HEK293T (cell line): ENCODE results near the gene PCGF2.

Source experiments
- CTCF ChIA-PET: fragments of 350-600 bp; formaldehyde crosslinking; extraction: SDS; loops from one replicate; lab custom pipeline; 2021; ENCODE audit warnings: antibody characterized with exemption, inconsistent platforms; lab: Yijun Ruan, JAX
- POLR2A ChIA-PET: fragments of 350-600 bp; formaldehyde crosslinking; extraction: SDS; loops from one replicate; lab custom pipeline; 2020; ENCODE audit warnings: antibody characterized with exemption, inconsistent platforms; lab: Yijun Ruan, JAX
- DNase-seq: peaks from one replicate; pipeline ENCODE4 v3.0.0; 2012; ENCODE audit warnings: mixed read lengths; ENCODE audit errors: extremely low spot score
- ARNT ChIP-seq: fragments of 450-650 bp; IDR thresholded peaks from 2 replicates; pipeline ENCODE4 v1.6.1; 2017; ENCODE audit warnings: mild to moderate bottlenecking
- BHLHE40 ChIP-seq: fragments of 450-650 bp; IDR thresholded peaks from 2 replicates; pipeline ENCODE4 v1.6.1; 2016; ENCODE audit warnings: mild to moderate bottlenecking, moderate library complexity, borderline replicate concordance
- CTBP1 ChIP-seq: fragments of 450-650 bp; IDR thresholded peaks from 2 replicates; pipeline ENCODE4 v1.6.1; 2016; ENCODE audit warnings: borderline replicate concordance
- ELF4 ChIP-seq: fragments of 450-650 bp; IDR thresholded peaks from 2 replicates; pipeline ENCODE4 v1.6.1; 2017; ENCODE audit warnings: antibody characterized with exemption
- FOXA1 ChIP-seq: fragments of 450-650 bp; IDR thresholded peaks from 2 replicates; pipeline ENCODE4 v1.6.1; 2016; ENCODE audit warnings: mild to moderate bottlenecking
- FOXK2 ChIP-seq: fragments of 450-650 bp; IDR thresholded peaks from 2 replicates; pipeline ENCODE4 v1.6.1; 2016; ENCODE audit warnings: mild to moderate bottlenecking
- L3MBTL2 ChIP-seq: fragments of 450-650 bp; conservative IDR thresholded peaks from 2 replicates; pipeline ENCODE4 v1.6.1; 2016; ENCODE audit warnings: mild to moderate bottlenecking
- LEF1 ChIP-seq: fragments of 450-650 bp; IDR thresholded peaks from 2 replicates; pipeline ENCODE4 v1.6.1; 2017; ENCODE audit warnings: mild to moderate bottlenecking, borderline replicate concordance
- NFRKB ChIP-seq: fragments of 450-650 bp; IDR thresholded peaks from 2 replicates; pipeline ENCODE4 v1.6.1; 2016; ENCODE audit warnings: mild to moderate bottlenecking, moderate library complexity
- PKNOX1 ChIP-seq: fragments of 450-650 bp; IDR thresholded peaks from 2 replicates; pipeline ENCODE4 v1.6.1; 2016
- SP1 ChIP-seq: fragments of 450-650 bp; IDR thresholded peaks from 2 replicates; pipeline ENCODE4 v1.6.1; 2017
- SUZ12 ChIP-seq: fragments of 450-650 bp; IDR thresholded peaks from 2 replicates; pipeline ENCODE4 v1.6.1; 2016; ENCODE audit warnings: mild to moderate bottlenecking
- TARDBP ChIP-seq: fragments of 450-650 bp; IDR thresholded peaks from 2 replicates; pipeline ENCODE4 v1.6.1; 2016
- ZNF384 ChIP-seq: fragments of 450-650 bp; IDR thresholded peaks from 2 replicates; pipeline ENCODE4 v1.6.1; 2016

The PCGF2 gene

GRCh38 chr17:38753071-38753506 lies 5.0 kb upstream of the PCGF2 start:
- no peak for DNase-seq
- ChIA-PET CTCF (no interaction called here), POLR2A (interaction anchor here (0.8 to 2.1 kb wide), 5 partner anchors 12 to 205 kb away, joined by 3 to 14 read pairs (median 6); partner anchors contain the start of gene MLLT6)
- TF ChIP-seq SUZ12: no peak
- no peak for TF ChIP-seq FOXA1
- TF ChIP-seq NFRKB: no peak
- no peak for TF ChIP-seq CTBP1

- DNase-seq: peak; percentile 87
- TF ChIP-seq PKNOX1 (peak; percentile 100), ELF4 (peak; percentile 92), NFRKB (no peak), L3MBTL2 (peak; percentile 79; the same call in 1 of the 2 replicates), ARNT (no peak)
- POLR2A ChIA-PET: interaction anchor here (0.5 to 2.1 kb wide), 39 partner anchors 9 to 448 kb away, joined by 3 to 15 read pairs (median 4); partner anchors contain the start of genes CWC25, LASP1, MLLT6 and PIP4K2B
- CTCF ChIA-PET: interaction anchor here (0.7 to 1.8 kb wide), 4 partner anchors 9 to 230 kb away, joined by 3 to 5 read pairs (median 3); no protein-coding TSS in a partner anchor
Measured at GRCh38 chr17:38752308-38753070, 4.4 kb upstream of the PCGF2 start, which contains the start of gene PSMB3. TSS of gene PSMB3 (plus strand) at chr17:38752741. CDS start at chr17:38752827, 86 bp downstream.

DNA sequence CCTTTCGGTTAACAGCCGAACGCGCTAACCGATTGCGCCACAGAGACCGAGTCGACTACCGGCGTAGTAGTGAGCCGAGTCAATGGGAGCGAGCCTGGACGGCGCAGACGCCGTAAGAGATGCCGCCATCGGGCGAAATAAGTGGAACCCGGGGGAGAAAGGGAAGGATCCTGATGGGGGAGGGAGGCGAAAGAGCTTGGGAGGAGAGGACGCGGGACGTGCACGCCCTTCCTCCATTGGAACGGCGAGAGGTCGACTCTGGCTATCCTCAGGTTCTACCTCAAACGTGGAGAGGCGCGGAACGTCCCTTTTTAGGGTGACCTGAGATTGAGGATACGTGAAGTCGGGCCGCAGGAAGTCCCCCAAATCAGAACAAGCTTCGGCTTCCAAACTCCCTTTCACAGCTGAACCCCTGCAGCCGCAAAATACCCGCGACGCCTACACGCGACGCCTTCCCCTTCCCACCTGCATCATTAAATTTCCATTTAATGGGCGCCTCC lies 3.7 kb upstream of the PCGF2 start:
- peak; percentile 63 for DNase-seq
- TF ChIP-seq PKNOX1 (no peak), ARNT (no peak), BHLHE40 (no peak), SP1 (no peak), NFRKB (no peak), LEF1 (no peak)
- ChIA-PET CTCF (interaction anchor here (0.7 to 1.8 kb wide), 4 partner anchors 10 to 231 kb away, joined by 3 to 5 read pairs (median 3); no protein-coding TSS in a partner anchor), POLR2A (interaction anchor here (0.5 to 2.1 kb wide), 37 partner anchors 8 to 448 kb away, joined by 3 to 15 read pairs (median 4); partner anchors contain the start of genes CWC25, LASP1, MLLT6 and PIP4K2B)

- no peak for DNase-seq
- TF ChIP-seq ZNF384 (peak; percentile 96), NFRKB (no peak)
- ChIA-PET POLR2A (interaction anchor here (0.5 to 2.3 kb wide), 22 partner anchors 8 to 449 kb away, joined by 3 to 19 read pairs (median 5); partner anchors contain the start of genes CISD3, LASP1, RPL19 and RPL23), CTCF (interaction anchor here (1.8 kb wide), 1 partner anchor 232 kb away, joined by 5 read pairs; no protein-coding TSS in a partner anchor)
Measured at GRCh38 chr17:38751144-38751807, 3.1 kb upstream of the PCGF2 start.

- TF ChIP-seq LEF1 (no peak), TARDBP (no peak)
- CTCF ChIA-PET: interaction anchor here (0.5 to 1.8 kb wide), 2 partner anchors 15 to 232 kb away, joined by 3 to 5 read pairs; no protein-coding TSS in a partner anchor
- POLR2A ChIA-PET: interaction anchor here (0.8 to 2.3 kb wide), 5 partner anchors 12 to 98 kb away, joined by 3 to 19 read pairs (median 4); partner anchors contain the start of gene CISD3
- DNase-seq: no peak
Measured at GRCh38 chr17:38750312-38751121, 2.4 kb upstream of the PCGF2 start.

GRCh38 chr17:38750044-38750311 lies 1.8 kb upstream of the PCGF2 start:
- no peak for DNase-seq
- TF ChIP-seq ARNT: no peak
- ChIA-PET POLR2A (interaction anchor here (0.6 to 2.3 kb wide), 19 partner anchors 11 to 450 kb away, joined by 3 to 19 read pairs (median 3); partner anchors contain the start of genes CISD3, EPOP, PIP4K2B and RPL19), CTCF (interaction anchor here (0.5 to 1.1 kb wide), 3 partner anchors 15 to 403 kb away, joined by 3 to 7 read pairs (median 4); no protein-coding TSS in a partner anchor)

- no peak for DNase-seq
- TF ChIP-seq FOXK2: no peak
- peak; percentile 81 for TF ChIP-seq L3MBTL2
- TF ChIP-seq NFRKB: no peak
- ChIA-PET CTCF (interaction anchor here (0.8 to 1.1 kb wide), 2 partner anchors 15 to 403 kb away, joined by 4 to 7 read pairs; no protein-coding TSS in a partner anchor), POLR2A (interaction anchor here (0.6 to 2.3 kb wide), 21 partner anchors 11 to 450 kb away, joined by 3 to 19 read pairs (median 3); partner anchors contain the start of genes CISD3, EPOP, PIP4K2B and RPL19)
Measured at GRCh38 chr17:38749223-38750043, 1.3 kb upstream of the PCGF2 start.
